GM21390 (cell line): Measurements from ENCODE around the gene TFR2.

Experiments
- ATAC-seq: cut with Tn5 transposase; IDR thresholded peaks from one replicate; pipeline ENCODE4 v1.9.1; 2021; ENCODE audit not compliant: unreplicated experiment

Gene TFR2

DNA sequence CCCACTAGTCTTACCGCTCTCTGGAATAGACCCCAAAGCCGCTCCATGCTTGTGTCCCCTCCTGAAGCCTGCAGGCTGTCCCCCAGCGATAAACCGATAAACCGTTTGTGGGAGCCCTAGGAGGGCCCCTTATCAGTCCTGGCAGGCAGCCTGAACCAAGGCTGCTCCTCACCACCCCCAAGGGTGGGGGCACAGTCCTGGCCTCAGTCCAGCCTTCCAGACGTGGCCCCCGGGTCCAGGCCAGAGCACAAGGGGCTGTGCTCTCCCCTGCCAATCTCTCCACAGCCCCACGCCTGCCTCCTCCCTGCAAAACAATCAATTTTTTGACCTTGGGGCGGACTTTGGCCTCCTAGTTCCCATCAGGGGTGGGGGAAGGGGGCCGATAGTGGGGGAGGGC is at the start of gene TFR2:
Gene TFR2, minus strand, starts transcription at position 90 of the 397 bp plus-strand sequence. Its CDS starts 43 bp downstream, at position 47.
- no peak for ATAC-seq

- no peak for ATAC-seq
These were observed 48.1 kb upstream of the TFR2 start for GRCh38 chr7:100689230-100690135.

DNA sequence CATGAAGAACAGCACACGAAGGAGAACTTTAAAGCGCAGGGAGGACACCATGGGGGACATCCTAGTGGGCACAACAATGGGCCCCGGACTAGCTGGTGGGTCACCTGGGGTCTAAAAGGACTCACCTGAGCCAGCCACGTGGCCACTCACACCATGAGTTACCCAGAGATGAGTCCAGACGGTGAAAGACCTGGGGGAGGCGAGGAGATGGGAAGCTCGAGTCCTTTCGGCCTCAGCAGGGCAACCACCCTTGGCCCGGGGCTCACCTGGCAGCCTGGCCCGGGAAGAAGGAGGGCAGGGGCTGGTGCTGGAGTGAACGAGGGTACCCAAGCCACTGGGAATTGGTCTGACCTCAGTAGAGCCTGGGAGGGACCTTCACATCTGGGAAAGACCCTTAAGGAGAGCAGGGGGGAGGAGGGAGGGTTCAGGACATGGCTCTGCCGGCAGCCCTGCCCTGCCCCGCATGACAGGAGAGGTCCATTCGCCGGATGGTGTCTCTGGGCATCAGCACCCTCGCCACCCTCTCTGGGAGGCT is 47.0 kb upstream of the TFR2 start:
- no peak for ATAC-seq

- no peak for ATAC-seq
These were observed 46.5 kb upstream of the TFR2 start for GRCh38 chr7:100687751-100688300.

GRCh38 chr7:100687261-100687660 is 45.9 kb upstream of the TFR2 start:
- ATAC-seq = no peak

DNA sequence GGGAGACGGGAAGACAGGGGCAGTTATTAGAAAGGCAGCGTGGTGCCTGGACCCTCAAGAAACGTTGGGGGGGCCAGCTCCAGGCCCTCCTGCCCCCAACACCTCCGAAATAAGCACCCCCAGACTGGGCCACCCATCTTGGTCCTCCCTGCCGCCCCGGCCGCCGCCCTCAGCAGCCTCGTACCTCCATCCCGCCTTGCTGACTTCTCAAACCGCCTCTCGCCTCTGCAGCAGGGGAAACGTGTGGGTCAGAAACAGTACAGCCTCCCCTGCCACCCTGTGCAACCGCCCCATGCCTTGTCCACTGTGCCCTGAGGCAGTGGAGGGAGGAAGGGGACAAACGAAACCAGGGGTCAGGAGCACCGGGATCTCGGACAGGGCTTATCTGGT is 45.5 kb upstream of the TFR2 start:
- no peak for ATAC-seq

- ATAC-seq = no peak
These were observed 45.0 kb upstream of the TFR2 start for GRCh38 chr7:100686201-100686821.

DNA sequence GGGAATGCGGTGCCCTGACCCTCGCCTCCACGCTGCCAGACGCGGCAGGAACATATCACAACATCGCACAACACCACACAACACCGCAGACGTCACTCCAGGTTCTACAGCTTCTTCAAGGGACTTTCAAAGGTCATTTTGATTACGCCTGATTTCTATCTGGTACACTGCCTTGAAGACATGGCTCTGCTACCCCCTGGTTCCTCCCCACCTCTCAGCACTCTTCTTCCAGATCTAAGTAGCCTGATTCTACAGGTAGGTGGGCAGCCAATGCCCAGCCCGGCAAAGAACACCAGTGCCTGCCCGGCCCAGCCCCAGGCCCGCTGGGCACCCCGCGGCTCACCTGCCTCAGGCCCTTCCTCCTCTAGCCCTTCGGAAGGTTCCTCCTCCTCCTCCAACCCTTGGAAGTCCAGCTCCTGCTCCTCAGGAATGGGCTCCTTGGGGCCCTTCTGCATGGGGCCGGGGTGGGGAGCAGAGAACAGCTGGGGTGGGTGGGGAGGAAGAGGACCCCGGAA is 44.3 kb upstream of the TFR2 start:
- no peak for ATAC-seq

DNA sequence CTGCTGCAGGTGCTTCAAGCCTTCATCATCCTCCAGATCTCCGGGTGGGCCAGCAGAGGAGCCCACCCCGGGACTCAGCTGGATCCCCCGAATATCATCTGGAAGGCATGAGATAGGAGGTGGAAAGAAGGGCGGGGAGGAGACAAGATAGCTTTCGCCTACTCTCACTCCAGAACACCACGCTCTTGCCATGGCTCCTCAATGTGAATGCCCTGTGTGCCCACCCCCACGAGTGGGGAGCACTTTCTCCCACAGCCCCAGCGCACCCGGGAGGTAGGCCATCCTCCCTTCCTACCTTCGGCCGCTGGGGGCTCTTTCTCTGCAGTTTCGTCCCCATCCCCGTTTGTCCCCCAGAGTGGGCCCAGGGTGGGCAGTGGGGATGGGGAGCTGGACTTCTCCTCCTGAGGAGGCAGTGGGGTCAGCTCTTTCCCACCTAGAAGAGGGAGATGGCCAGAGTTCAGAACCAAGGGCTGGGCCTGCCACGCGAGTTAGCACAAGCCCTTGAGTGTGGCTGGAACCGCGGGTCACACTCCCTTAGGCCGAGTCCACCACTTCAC is 43.8 kb upstream of the TFR2 start:
- no peak for ATAC-seq

GRCh38 chr7:100684534-100685042 is 43.2 kb upstream of the TFR2 start:
- ATAC-seq = no peak

GRCh38 chr7:100683659-100684533 is 42.5 kb upstream of the TFR2 start:
- no peak for ATAC-seq

- ATAC-seq = no peak
These were observed 41.8 kb upstream of the TFR2 start for GRCh38 chr7:100682991-100683658.

GRCh38 chr7:100682228-100682741 is 40.9 kb upstream of the TFR2 start:
- no peak for ATAC-seq

GRCh38 chr7:100681491-100682227 is 40.3 kb upstream of the TFR2 start:
- no peak for ATAC-seq

- no peak for ATAC-seq
These were observed 39.4 kb upstream of the TFR2 start for GRCh38 chr7:100680576-100681271.

DNA sequence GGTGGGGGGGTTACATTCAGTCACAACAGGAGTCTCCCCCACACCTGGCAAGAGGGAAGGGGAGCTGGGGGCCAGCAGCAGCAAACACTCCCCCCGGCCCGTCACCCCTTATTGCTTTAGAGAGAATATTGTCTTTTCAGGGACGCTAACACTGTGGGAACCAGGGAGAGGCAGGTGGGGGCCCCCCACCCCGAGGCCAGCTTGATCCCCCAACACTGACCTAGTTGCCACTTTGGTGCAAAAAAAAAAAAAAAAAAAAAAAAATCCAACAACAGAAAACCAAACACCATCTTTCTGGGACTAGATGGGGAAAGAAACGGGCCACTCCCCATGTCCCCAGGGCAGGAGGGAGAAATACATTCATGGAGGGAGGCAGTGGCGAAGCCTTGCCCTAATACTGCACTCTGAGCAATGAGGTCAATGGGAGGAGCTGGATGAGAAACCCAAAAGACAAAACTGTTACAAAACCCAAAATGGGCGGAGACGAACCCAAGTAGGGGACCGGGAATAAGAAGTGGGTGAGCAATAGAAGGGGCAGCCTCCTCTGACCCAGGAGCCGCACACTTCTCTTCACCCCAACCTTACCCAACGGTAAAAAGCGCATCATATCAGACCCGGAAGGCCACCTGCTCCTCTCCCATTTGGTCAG is 38.7 kb upstream of the TFR2 start:
- no peak for ATAC-seq

- no peak for ATAC-seq
These were observed 38.0 kb upstream of the TFR2 start for GRCh38 chr7:100679129-100679926.
